ENCODE results near the gene GPR149. TPM values are rescaled to one million over a fixed set of nuclear protein-coding genes. Genes with fewer than 3 reads are reported as not detected.

Gene GPR149
- total RNA-seq, 1 experiment from 2014 or later = not detected

DNA sequence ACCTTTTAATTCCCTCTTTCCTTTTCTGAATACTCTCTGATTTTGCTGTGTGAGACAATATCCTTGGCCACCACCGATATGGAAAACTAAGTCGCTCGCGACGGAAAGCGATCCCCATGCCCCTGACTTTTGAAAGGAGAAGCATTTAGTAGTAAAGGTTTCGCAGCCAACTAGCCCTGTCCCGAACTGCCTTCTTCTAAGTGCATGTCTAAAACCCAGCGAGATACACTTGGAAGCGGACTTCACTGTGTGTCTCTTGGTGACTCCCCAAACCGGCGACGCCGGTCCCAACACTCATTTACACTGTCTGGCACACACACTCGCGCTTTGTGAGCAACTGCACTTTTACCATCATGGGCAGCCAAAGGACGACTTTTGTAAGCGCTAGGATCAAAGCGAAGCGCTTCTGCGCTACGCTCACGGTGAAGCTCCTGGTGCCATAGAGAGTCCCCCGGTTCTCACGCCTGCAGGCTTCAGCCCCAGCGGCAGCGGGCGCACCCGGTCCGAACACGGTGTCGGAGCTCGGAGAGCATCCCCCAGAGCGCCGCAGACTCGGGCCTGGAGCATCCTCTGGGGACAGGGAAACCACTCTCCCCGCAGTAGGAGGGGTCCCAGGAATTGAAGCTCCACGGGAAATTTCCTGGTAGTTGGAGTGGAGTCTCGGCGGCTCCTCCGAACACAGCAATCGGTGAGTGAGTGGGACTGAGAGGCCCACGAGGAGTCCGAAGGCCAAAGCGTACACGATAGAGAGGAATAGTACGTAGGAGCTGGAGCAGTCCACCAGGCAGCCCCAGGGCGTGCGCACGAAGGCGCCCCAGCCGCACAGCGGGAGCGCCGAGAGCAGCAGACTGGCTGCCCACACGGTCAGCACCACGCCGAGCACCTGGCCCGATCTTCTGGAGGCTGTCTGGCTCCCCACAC is 1.4 kb downstream of the GPR149 start:
- H3K56ac ChIP-seq (ENCODE audit: insufficient read length, low read depth, low read length) = no peak overlapping the region
- Mint-ChIP-seq H3K27ac (peak overlapping the region in 1 of 3 experiments; percentile 91; a peak in 2 of 7 replicates), H3K36me3 (ENCODE audit: insufficient read depth in 1 of 3, low read depth in 3 of 3) (no peaks in the 10 kb centered on the region), H3K27me3 (ENCODE audit: low read depth) (peaks cover 64% of the 10 kb centered on the region), H3K4me1 (peaks cover 32 to 34% of the 10 kb centered on the region in 2 experiments), H3K9me3 (no peaks in the 10 kb centered on the region), H3K4me3 (peak overlapping the region; percentile 62 to 83)
- H2BK15ac ChIP-seq (ENCODE audit: low read depth, low read length) = no peak overlapping the region
- no peaks in the 10 kb centered on the region for H3K9me3 ChIP-seq (ENCODE audit: control insufficient read depth, low read depth, low read length)
- peak overlapping the region; percentile 97 for H3K4me2 ChIP-seq (ENCODE audit: insufficient read depth, insufficient read length, low read length)
- no peak overlapping the region for H2BK20ac ChIP-seq (ENCODE audit: low read depth, low read length, poor library complexity, severe bottlenecking)
- DNase-seq = peak; percentile 44
- no peak overlapping the region for H2BK5ac ChIP-seq (ENCODE audit: insufficient read length, low read length)
- H3K23me2 ChIP-seq (ENCODE audit: insufficient read length, low read depth, low read length, poor library complexity, severe bottlenecking) = peaks cover 19% of the 10 kb centered on the region
- H3K4me1 ChIP-seq (ENCODE audit: insufficient read depth, low read length) = no peaks in the 10 kb centered on the region; the same call in 1 of the 2 replicates
- TF ChIP-seq, protein P1, sequence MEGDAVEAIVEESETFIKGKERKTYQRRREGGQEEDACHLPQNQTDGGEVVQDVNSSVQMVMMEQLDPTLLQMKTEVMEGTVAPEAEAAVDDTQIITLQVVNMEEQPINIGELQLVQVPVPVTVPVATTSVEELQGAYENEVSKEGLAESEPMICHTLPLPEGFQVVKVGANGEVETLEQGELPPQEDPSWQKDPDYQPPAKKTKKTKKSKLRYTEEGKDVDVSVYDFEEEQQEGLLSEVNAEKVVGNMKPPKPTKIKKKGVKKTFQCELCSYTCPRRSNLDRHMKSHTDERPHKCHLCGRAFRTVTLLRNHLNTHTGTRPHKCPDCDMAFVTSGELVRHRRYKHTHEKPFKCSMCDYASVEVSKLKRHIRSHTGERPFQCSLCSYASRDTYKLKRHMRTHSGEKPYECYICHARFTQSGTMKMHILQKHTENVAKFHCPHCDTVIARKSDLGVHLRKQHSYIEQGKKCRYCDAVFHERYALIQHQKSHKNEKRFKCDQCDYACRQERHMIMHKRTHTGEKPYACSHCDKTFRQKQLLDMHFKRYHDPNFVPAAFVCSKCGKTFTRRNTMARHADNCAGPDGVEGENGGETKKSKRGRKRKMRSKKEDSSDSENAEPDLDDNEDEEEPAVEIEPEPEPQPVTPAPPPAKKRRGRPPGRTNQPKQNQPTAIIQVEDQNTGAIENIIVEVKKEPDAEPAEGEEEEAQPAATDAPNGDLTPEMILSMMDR (conservative IDR thresholded peaks at IDR 0.05) = peak; percentile 32; the same call in 2 of the 3 replicates
- H2AK5ac ChIP-seq (ENCODE audit: insufficient read length, low read length) = no peak overlapping the region
- H4K20me1 ChIP-seq (ENCODE audit: control insufficient read depth, insufficient read depth, insufficient read length) = no peaks in the 10 kb centered on the region
- no peak overlapping the region; the same call in 1 of the 2 replicates for H3K14ac ChIP-seq (ENCODE audit: insufficient read depth, low read length)
- no peak overlapping the region for H4K5ac ChIP-seq (ENCODE audit: insufficient read length, low read depth, low read length)
- H3K79me2 ChIP-seq (ENCODE audit: insufficient read depth, low read length) = no peaks in the 10 kb centered on the region
- H3K18ac ChIP-seq (ENCODE audit: insufficient read length, low read depth, low read length) = no peak overlapping the region
- no peak overlapping the region for H3K9ac ChIP-seq (ENCODE audit: extremely low read depth, insufficient read length, low read length)
- H3K4ac ChIP-seq (ENCODE audit: low read depth, low read length) = no peak overlapping the region
- WGBS (ENCODE audit: extremely low coverage, insufficient read length, low lambda C conversion rate) = no CpG with 5 or more reads among the region's 59 CpGs
- no peak overlapping the region for H3K27ac ChIP-seq (ENCODE audit: insufficient read length, low read depth, low read length)
- no peak overlapping the region for H3T11ph ChIP-seq (ENCODE audit: low read length)
- peaks cover 19% of the 10 kb centered on the region for H3K27me3 ChIP-seq (ENCODE audit: insufficient read depth, low read length)
- H4K91ac ChIP-seq (ENCODE audit: insufficient read length, low read depth, low read length) = no peak overlapping the region
- H4K8ac ChIP-seq (replicated peaks; ENCODE audit: insufficient read length, low read depth, low read length) = no peak overlapping the region
- H2BK120ac ChIP-seq (ENCODE audit: low read depth, low read length, poor library complexity, severe bottlenecking) = no peak overlapping the region
- no peaks in the 10 kb centered on the region for H3K79me1 ChIP-seq (ENCODE audit: insufficient read depth, low read depth, low read length, poor library complexity, severe bottlenecking)
- no peak overlapping the region for H3K23ac ChIP-seq (ENCODE audit: insufficient read length, low read depth, low read length)
- no peak overlapping the region for H2BK12ac ChIP-seq (ENCODE audit: insufficient read length, low read depth, low read length)
- H2AFZ ChIP-seq (ENCODE audit: low read length) = peak overlapping the region; percentile 45
